NCI-H446 treated with DMSO at 0.1 percent for 48 hours (cell line): ENCODE results near the gene LIN7B.
A peak's percentile ranks its signal among the peaks of the same experiment; 100 is the strongest.
"Not testable (repeated sequence)": the region's sequence is repeated elsewhere in the genome, so short reads cannot be mapped to it uniquely, and the experiment has no call there.

Source experiments
- DNase-seq: peaks from one replicate; lab custom pipeline; 2025; lab: John Stamatoyannopoulos, UW

Gene LIN7B

GRCh38 chr19:49119411-49120324, 5.5 kb downstream of the LIN7B start, which contains the start of gene PPFIA3:
PPFIA3 (plus strand) TSS chr19:49119544; CDS start chr19:49127874, 8,330 bp downstream.
- DNase-seq: no peak

GRCh38 chr19:49120325-49120683, 6.1 kb downstream of the LIN7B start:
- DNase-seq: no peak

- DNase-seq: no peak
Observed at GRCh38 chr19:49120868-49121267, 6.7 kb downstream of the LIN7B start.

- DNase-seq: peak; percentile 26
Observed at GRCh38 chr19:49121841-49122240, 7.7 kb downstream of the LIN7B start.

GRCh38 chr19:49123285-49123684, 9.1 kb downstream of the LIN7B start:
- DNase-seq: not testable (repeated sequence)

- no peak for DNase-seq
Observed at GRCh38 chr19:49125025-49125731, 11.0 kb downstream of the LIN7B start.

- DNase-seq: no peak
Observed at GRCh38 chr19:49126575-49126974, 12.4 kb downstream of the LIN7B start.

- not testable (repeated sequence) for DNase-seq
Observed at GRCh38 chr19:49127225-49127624, 13.1 kb downstream of the LIN7B start.

- DNase-seq: peak; percentile 90
Observed at GRCh38 chr19:49127674-49128544, 13.7 kb downstream of the LIN7B start.

- no peak for DNase-seq
Observed at GRCh38 chr19:49128545-49129237, 14.5 kb downstream of the LIN7B start.

- no peak for DNase-seq
Observed at GRCh38 chr19:49129238-49129583, 15.0 kb downstream of the LIN7B start.

- DNase-seq: no peak
Observed at GRCh38 chr19:49130325-49130724, 16.2 kb downstream of the LIN7B start.

GRCh38 chr19:49132974-49133609, 18.9 kb downstream of the LIN7B start:
- no peak for DNase-seq

- no peak for DNase-seq
Observed at GRCh38 chr19:49133621-49134454, 19.7 kb downstream of the LIN7B start.

GRCh38 chr19:49135686-49136085, 21.5 kb downstream of the LIN7B start:
- no peak for DNase-seq

- no peak for DNase-seq
Observed at GRCh38 chr19:49136771-49137171, 22.6 kb downstream of the LIN7B start.

GRCh38 chr19:49140951-49141350, 26.8 kb downstream of the LIN7B start:
- no peak for DNase-seq

- no peak for DNase-seq
Observed at GRCh38 chr19:49141352-49141751, 27.2 kb downstream of the LIN7B start.

GRCh38 chr19:49142866-49143335, 28.7 kb downstream of the LIN7B start:
- DNase-seq: no peak
